HUES64 (cell line): ENCODE data around the gene WWOX.

Experiments used
- H3K27ac ChIP-seq: 2 replicates; pipeline ENCODE4 v1.7.0; 2013; ENCODE audit warnings: low read depth, low read length, inconsistent platforms
- H3K27me3 ChIP-seq: 2 replicates; pipeline ENCODE4 v1.6.1; 2013; ENCODE audit warnings: mild to moderate bottlenecking, low read length; ENCODE audit not compliant: insufficient read depth
- H3K36me3 ChIP-seq: 2 replicates; pipeline ENCODE4 v1.6.1; 2013; ENCODE audit warnings: mild to moderate bottlenecking, low read length; ENCODE audit not compliant: insufficient read depth
- H3K4me1 ChIP-seq: 2 replicates; pipeline ENCODE4 v1.6.1; 2013; ENCODE audit warnings: mild to moderate bottlenecking, low read length, moderate library complexity; ENCODE audit not compliant: insufficient read depth
- H3K4me3 ChIP-seq: 2 replicates; pipeline ENCODE4 v1.5.1; 2013; ENCODE audit warnings: mild to moderate bottlenecking, low read length, moderate library complexity
- H3K9ac ChIP-seq: 2 replicates; pipeline ENCODE4 v1.6.1; 2013; ENCODE audit warnings: mild to moderate bottlenecking, low read depth, low read length
- H3K9me3 ChIP-seq: 2 replicates; pipeline ENCODE4 v1.6.1; 2013; ENCODE audit warnings: low read depth, low read length; ENCODE audit not compliant: insufficient read depth
- WGBS: fragments of 150-250, 120-280 bp; methylation state at CpG from one replicate; pipeline ENCODE4 v1.1.7; 2013; ENCODE audit warnings: missing lambda C conversion rate; 5-methylcytosine and 5-hydroxymethylcytosine counted together

Gene WWOX

DNA sequence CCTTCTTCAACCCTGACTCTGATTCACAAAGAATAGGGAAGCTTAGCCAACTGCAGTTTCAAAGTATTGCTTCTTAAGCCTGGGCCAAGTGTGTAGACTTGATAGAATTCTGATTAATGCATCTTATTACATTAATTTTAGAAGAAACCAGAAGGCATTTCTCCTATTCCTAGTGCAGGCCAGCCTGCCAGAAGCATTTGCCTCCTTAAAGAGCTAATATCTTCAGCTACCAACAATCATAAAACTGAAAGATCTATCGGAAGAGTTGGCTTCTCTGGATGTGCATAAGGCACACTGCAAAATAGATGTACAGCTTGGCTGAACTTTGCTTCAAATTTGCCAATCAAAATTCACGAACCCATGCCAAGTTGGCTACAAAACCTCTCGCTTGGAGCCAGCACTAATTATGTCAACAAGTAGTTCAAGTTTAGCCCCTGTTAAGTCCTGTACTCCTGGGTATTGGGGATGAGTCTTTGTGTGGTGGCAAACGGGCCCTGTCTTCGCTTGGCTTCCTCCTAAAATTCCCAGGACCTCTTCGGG is 717.8 kb downstream of the WWOX start:
- Histone ChIP-seq H3K4me3 (no peak overlapping the region), H3K27ac (no peak overlapping the region), H3K9me3 (no peaks in the 10 kb centered on the region), H3K27me3 (no peaks in the 10 kb centered on the region), H3K36me3 (no peaks in the 10 kb centered on the region), H3K4me1 (no peaks in the 10 kb centered on the region), H3K9ac (no peak overlapping the region)
- WGBS, result 94% methylated on average over 6 of the region's 6 CpGs

DNA sequence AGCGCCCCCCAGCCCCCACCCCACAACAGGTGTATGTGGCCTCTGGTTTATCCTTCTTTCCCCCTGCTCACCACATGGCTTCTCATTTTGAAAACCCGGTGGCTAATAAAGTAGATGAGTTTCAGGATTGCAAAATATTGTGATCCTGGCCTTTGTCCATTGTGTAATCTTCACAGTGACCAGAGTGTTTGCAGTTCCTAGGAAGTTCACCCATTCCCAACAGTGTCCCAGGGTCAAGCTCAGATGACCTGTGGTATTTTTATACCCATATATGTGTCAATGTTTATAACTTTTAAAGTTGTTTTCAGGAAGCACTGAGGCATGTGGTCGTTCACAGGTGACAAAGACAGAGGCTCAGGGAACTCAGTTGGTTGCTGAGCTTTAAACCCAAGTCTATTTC is 721.9 kb downstream of the WWOX start:
- H3K36me3 ChIP-seq, result no peaks in the 10 kb centered on the region
- no peak overlapping the region for H3K27ac ChIP-seq
- no peak overlapping the region for H3K9ac ChIP-seq
- WGBS, result 92% methylated on average over 3 of the region's 3 CpGs
- H3K27me3 ChIP-seq, result no peaks in the 10 kb centered on the region
- no peaks in the 10 kb centered on the region for H3K4me1 ChIP-seq
- H3K9me3 ChIP-seq, result no peaks in the 10 kb centered on the region
- H3K4me3 ChIP-seq, result no peak overlapping the region

DNA sequence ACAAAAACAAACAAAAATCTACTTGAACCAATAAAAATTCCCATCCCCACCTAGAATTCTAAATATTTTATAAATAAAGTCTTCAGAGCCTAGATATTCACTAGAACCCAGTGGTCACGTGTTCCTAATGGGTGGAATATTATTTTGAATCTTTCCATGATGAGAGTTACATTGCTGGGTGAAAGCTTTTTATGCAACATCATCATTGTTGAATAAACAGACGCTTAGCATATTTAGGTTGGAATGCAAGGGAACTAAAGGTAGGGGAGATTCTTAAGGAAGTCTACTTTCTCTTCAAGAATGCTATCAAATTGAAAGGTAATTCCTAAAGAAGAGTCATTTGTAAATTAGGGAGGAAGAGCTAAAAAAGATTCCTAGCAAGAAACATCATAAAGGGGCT is 723.1 kb downstream of the WWOX start:
- no peaks in the 10 kb centered on the region for H3K36me3 ChIP-seq
- 94% methylated on average over 2 of the region's 2 CpGs for WGBS
- H3K4me1 ChIP-seq, result no peaks in the 10 kb centered on the region

DNA sequence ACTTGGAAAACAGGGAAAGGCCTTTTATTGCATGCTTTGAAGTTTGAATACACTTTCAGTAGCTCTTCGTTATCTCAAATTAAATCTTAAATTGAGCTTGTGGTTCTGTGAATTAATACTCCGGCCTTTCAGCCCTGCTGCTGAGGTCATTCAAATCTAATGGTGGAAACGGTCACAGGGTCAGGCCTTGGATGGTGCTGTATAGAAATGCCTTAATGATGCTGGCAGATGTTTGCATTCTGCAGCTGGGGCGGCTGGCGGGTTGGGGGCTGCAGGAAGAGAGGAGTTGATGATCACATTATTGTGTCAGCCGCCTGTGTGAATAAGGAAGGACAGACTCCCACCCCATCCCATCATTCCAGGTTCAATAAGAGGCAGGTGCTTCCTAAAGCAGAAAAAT is 723.6 kb downstream of the WWOX start:
- no peaks in the 10 kb centered on the region for H3K4me1 ChIP-seq
- 83% methylated on average over 6 of the region's 6 CpGs for whole genome bisulfite sequencing
- H3K9ac ChIP-seq, result no peak overlapping the region
- no peak overlapping the region for H3K27ac ChIP-seq
- no peaks in the 10 kb centered on the region for H3K9me3 ChIP-seq
- no peaks in the 10 kb centered on the region for H3K36me3 ChIP-seq
- H3K27me3 ChIP-seq, result no peaks in the 10 kb centered on the region
- H3K4me3 ChIP-seq, result no peak overlapping the region

More for the DNA sequence above, 723.1 kb downstream of the WWOX start:
- no peak overlapping the region for H3K9ac ChIP-seq
- no peaks in the 10 kb centered on the region for H3K9me3 ChIP-seq
- H3K27me3 ChIP-seq, result no peaks in the 10 kb centered on the region
- H3K4me3 ChIP-seq, result no peak overlapping the region
- no peak overlapping the region for H3K27ac ChIP-seq

DNA sequence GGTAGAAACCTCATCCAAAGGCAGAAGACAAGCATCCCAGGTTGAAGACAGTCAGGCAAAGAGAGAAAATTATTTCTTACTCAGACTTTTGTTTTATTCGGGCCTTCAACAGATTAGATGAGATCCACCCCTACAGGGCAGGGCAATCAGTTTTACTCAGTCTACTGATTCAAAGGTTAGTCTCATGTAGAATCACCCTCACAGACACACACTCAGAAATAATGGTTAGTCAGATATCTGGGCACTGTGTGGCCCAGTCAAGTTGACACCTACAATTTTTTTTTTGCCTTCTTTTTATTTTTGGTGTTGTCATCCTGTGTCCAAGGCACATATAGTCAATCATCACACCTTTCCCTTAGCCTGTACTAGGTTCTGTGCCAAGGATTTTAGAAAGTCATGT is 729.8 kb downstream of the WWOX start:
- no peak overlapping the region for H3K9ac ChIP-seq
- peaks cover 12% of the 10 kb centered on the region for H3K4me1 ChIP-seq
- H3K9me3 ChIP-seq, result no peaks in the 10 kb centered on the region
- no peaks in the 10 kb centered on the region for H3K36me3 ChIP-seq
- H3K27me3 ChIP-seq, result no peaks in the 10 kb centered on the region
- H3K27ac ChIP-seq, result no peak overlapping the region
- no peak overlapping the region for H3K4me3 ChIP-seq
- 96% methylated on average over 1 of the region's 1 CpG for WGBS

DNA sequence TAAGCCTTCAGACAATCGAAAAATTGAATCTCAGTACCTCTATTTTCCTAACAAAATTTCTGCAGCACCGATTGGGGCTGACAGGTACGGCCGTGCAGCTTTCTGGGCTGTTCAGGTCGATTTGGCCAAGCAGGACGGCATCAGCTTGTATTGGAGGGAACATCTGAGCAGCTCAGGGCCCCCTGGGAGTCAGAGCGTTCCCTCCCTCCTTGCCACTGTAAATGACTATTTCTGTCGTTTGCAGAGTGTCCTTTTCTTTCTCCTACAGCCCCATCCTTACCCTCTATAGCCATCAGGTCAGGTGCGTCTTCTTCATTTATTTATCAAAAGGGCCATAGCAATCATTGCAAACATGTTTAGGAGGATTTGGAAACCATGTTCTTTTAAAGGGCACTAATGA is 731.1 kb downstream of the WWOX start:
- Histone ChIP-seq H3K9ac (no peak overlapping the region), H3K36me3 (no peaks in the 10 kb centered on the region), H3K9me3 (no peaks in the 10 kb centered on the region), H3K27me3 (no peaks in the 10 kb centered on the region), H3K4me1 (peaks cover 12% of the 10 kb centered on the region), H3K27ac (no peak overlapping the region), H3K4me3 (no peak overlapping the region)
- 84% methylated on average over 9 of the region's 9 CpGs for WGBS

DNA sequence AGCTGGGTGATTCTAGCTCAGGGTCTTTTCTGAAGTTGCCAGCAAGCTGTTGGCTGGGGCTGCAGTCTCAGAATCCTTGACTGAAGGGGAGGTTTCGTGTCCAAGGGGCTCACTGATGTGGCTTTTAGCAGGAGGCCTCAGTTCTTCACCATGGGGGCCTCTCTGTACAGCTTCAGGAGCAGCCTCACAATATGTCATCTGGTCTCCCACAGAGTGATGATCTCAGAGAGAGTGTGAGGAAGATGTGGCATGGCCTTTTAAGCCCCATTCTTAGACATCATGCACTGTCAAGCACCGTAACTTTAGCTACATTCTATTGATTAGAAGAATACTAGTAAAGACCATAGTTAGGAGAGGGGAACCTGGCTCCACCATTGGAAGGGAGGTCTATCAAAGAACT is 732.6 kb downstream of the WWOX start:
- no peaks in the 10 kb centered on the region for H3K36me3 ChIP-seq
- no peak overlapping the region for H3K9ac ChIP-seq
- H3K4me1 ChIP-seq, result peaks cover 12% of the 10 kb centered on the region
- H3K9me3 ChIP-seq, result no peaks in the 10 kb centered on the region
- no peak overlapping the region for H3K4me3 ChIP-seq
- H3K27ac ChIP-seq, result no peak overlapping the region
- H3K27me3 ChIP-seq, result no peaks in the 10 kb centered on the region
- 97% methylated on average over 2 of the region's 2 CpGs for WGBS

DNA sequence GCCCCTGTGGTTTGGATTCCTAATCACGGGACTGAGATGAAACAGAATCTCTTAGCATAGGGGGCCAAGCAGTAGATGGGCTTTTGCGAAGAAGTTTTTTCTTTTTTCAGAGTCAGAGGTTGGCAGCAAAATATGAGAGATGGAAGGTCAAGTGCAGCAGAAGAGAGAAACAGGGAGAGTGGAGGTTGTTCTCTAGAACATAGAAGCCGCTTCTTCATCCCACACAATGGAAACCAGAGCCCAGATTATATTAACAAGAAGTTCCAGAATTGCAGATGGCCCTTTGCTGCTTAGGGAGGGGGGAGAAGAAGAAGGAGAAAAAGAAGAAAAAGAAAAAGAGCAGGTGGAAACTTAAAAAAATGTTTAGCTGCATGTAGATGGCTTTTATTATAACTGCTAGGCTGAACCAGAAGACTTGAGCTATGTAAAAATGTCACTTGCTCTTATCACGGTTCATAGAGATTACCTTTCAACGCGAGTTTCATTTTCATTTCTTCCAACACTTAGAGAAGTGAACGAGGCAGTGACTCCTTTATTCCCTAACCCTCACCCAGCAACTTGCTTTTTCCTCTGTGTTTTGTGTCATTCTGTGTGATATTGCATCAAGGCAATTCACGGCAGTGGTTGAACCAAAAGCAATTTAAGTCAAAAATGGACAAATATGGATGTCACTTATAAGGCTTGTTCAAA is 737.5 kb downstream of the WWOX start:
- Histone ChIP-seq H3K4me3 (no peak overlapping the region), H3K27me3 (no peaks in the 10 kb centered on the region), H3K36me3 (no peaks in the 10 kb centered on the region), H3K4me1 (no peaks in the 10 kb centered on the region), H3K9ac (no peak overlapping the region), H3K9me3 (no peaks in the 10 kb centered on the region), H3K27ac (no peak overlapping the region)
- 93% methylated on average over 8 of the region's 8 CpGs for WGBS

DNA sequence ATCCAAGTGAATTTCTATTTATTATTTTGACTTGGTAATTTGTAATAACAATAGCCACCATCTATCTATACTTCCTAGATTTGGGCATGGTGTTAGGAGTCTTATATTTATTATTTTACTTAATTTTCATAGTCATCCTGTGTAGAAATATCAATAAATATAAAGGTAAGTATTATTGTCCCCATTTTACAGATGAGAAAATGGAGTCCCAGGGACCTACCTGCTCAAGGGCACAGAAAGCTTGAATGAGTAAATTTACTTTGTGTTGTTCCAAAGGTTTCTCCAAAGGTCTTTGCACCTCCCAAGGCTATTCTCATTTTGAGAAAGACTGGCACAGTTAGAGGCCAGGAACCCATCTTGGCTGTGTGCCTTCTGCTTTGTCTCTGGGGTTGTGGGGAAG is 738.3 kb downstream of the WWOX start:
- H3K4me1 ChIP-seq, result no peaks in the 10 kb centered on the region
- no peaks in the 10 kb centered on the region for H3K36me3 ChIP-seq
- no peaks in the 10 kb centered on the region for H3K27me3 ChIP-seq
- H3K4me3 ChIP-seq, result no peak overlapping the region
- no peaks in the 10 kb centered on the region for H3K9me3 ChIP-seq
- no peak overlapping the region for H3K9ac ChIP-seq
- no peak overlapping the region for H3K27ac ChIP-seq

DNA sequence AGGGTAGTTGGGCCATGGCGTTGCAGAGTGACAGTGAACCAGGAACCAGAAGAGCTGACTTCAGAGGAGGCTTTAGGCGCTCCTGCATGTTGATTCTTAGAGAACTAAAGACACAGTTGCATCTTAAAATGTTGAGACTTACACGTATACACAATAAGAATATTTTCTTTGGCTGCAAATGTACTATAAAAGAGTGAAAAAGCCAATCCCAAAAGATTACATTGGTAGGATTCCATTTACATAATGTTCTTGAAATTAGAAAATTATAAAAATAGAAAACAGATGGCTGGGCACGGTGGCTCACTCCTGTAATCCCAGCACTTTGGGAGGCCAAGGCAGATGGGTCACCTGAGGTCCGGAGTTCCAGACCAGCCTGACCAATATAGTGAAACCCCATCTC is 738.8 kb downstream of the WWOX start:
- H3K4me3 ChIP-seq, result no peak overlapping the region
- H3K36me3 ChIP-seq, result no peaks in the 10 kb centered on the region
- 69% methylated on average over 4 of the region's 5 CpGs for WGBS
- H3K4me1 ChIP-seq, result no peaks in the 10 kb centered on the region
- H3K9ac ChIP-seq, result no peak overlapping the region
- no peaks in the 10 kb centered on the region for H3K27me3 ChIP-seq
- no peak overlapping the region for H3K27ac ChIP-seq
- no peaks in the 10 kb centered on the region for H3K9me3 ChIP-seq

DNA sequence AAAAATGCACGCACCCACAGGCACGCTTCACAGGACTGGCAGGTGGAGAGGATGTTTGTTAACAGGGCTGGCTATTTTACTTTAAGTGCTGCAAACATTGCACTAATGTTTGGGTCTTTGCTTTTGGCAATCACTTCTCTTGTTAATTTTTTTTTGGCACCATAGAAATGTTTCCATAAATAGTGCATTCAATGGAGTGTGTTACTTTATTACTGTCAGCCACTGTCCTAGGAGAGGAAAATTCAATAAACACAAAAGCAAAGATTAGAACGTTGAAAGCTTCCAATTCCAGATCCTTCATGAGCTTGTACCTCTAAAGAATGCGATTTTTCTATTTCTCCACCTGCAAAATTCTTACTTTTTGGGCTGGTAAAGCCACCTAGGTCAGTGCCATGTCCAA is 743.5 kb downstream of the WWOX start:
- H3K4me3 ChIP-seq, result no peak overlapping the region
- H3K9me3 ChIP-seq, result no peaks in the 10 kb centered on the region
- no peaks in the 10 kb centered on the region for H3K27me3 ChIP-seq
- no peak overlapping the region for H3K9ac ChIP-seq
- WGBS, result 89% methylated on average over 4 of the region's 4 CpGs
- H3K36me3 ChIP-seq, result no peaks in the 10 kb centered on the region
- no peaks in the 10 kb centered on the region for H3K4me1 ChIP-seq
- H3K27ac ChIP-seq, result no peak overlapping the region

DNA sequence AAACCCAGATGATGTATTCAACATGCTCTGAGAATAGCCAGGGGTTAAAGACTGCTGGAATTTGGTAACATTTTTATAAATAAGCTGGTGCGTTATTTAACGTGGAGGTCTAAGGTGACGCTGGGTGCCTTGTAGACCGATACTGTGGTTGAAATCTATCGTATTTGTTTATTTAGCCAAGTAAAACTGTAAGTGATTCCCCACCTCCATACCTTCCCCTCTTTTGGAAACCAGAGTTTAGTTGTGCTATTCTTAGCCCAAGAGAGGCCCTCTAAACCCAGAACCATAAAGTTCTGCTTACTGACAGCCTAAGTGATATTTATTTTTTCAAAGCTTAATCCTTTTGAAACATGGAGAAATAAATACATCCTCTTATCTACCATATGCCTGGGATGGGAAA is 744.5 kb downstream of the WWOX start:
- H3K9ac ChIP-seq, result no peak overlapping the region
- H3K4me1 ChIP-seq, result no peaks in the 10 kb centered on the region
- no peak overlapping the region for H3K27ac ChIP-seq
- no peaks in the 10 kb centered on the region for H3K9me3 ChIP-seq
- 98% methylated on average over 5 of the region's 5 CpGs for WGBS
- no peak overlapping the region for H3K4me3 ChIP-seq
- no peaks in the 10 kb centered on the region for H3K36me3 ChIP-seq
- no peaks in the 10 kb centered on the region for H3K27me3 ChIP-seq
